ENCODE results near the gene RNF182. TPM values are rescaled to one million over a fixed set of nuclear protein-coding genes. Genes with fewer than 3 reads are reported as not detected.

Gene RNF182
- total RNA-seq, 1 experiment from 2014 or later = 3.7 TPM

- Histone ChIP-seq H3K4me1 (ENCODE audit: insufficient read depth, low read length) (peaks cover 7% of the 10 kb centered on the region), H3K9ac (ENCODE audit: extremely low read depth, insufficient read length, low read length) (no peak overlapping the region), H4K8ac (replicated peaks; ENCODE audit: insufficient read length, low read depth, low read length) (no peak overlapping the region), H3K23ac (ENCODE audit: insufficient read length, low read depth, low read length) (no peak overlapping the region), H2BK15ac (ENCODE audit: low read depth, low read length) (no peak overlapping the region), H4K91ac (ENCODE audit: insufficient read length, low read depth, low read length) (no peak overlapping the region), H3K56ac (ENCODE audit: insufficient read length, low read depth, low read length) (no peak overlapping the region), H3K14ac (ENCODE audit: insufficient read depth, low read length) (no peak overlapping the region), H3K27ac (ENCODE audit: insufficient read length, low read depth, low read length) (no peak overlapping the region), H2BK120ac (ENCODE audit: low read depth, low read length, poor library complexity, severe bottlenecking) (no peak overlapping the region), H3K18ac (ENCODE audit: insufficient read length, low read depth, low read length) (no peak overlapping the region), H3K4me2 (ENCODE audit: insufficient read depth, insufficient read length, low read length) (no peak overlapping the region), H4K20me1 (ENCODE audit: control insufficient read depth, insufficient read depth, insufficient read length) (no peaks in the 10 kb centered on the region), H3K9me3 (ENCODE audit: control insufficient read depth, low read depth, low read length) (no peaks in the 10 kb centered on the region), H3K79me1 (ENCODE audit: insufficient read depth, low read depth, low read length, poor library complexity, severe bottlenecking) (no peaks in the 10 kb centered on the region), H2BK12ac (ENCODE audit: insufficient read length, low read depth, low read length) (no peak overlapping the region), H2AFZ (ENCODE audit: low read length) (no peak overlapping the region), H4K5ac (ENCODE audit: insufficient read length, low read depth, low read length) (no peak overlapping the region), H2BK5ac (ENCODE audit: insufficient read length, low read length) (no peak overlapping the region), H3K27me3 (ENCODE audit: insufficient read depth, low read length) (no peaks in the 10 kb centered on the region), H3K23me2 (ENCODE audit: insufficient read length, low read depth, low read length, poor library complexity, severe bottlenecking) (no peaks in the 10 kb centered on the region), H3K4ac (ENCODE audit: low read depth, low read length) (no peak overlapping the region), H2AK5ac (ENCODE audit: insufficient read length, low read length) (no peak overlapping the region), H3K79me2 (ENCODE audit: insufficient read depth, low read length) (no peaks in the 10 kb centered on the region), H3T11ph (ENCODE audit: low read length) (no peak overlapping the region), H2BK20ac (ENCODE audit: low read depth, low read length, poor library complexity, severe bottlenecking) (no peak overlapping the region)
- no peak for DNase-seq
- Mint-ChIP-seq H3K4me3 (no peak overlapping the region), H3K27me3 (ENCODE audit: low read depth) (peaks cover 18% of the 10 kb centered on the region), H3K4me1 (peaks cover 17 to 18% of the 10 kb centered on the region in 2 experiments), H3K9me3 (peaks cover 0 to 5% of the 10 kb centered on the region in 2 experiments; a peak in 3 of 5 replicates), H3K36me3 (ENCODE audit: insufficient read depth in 1 of 3, low read depth in 3 of 3) (peaks cover 0 to 10% (median 0%) of the 10 kb centered on the region in 3 experiments; a peak in 3 of 7 replicates), H3K27ac (no peak overlapping the region)
- no CpG with 5 or more reads among the region's 8 CpGs for WGBS (ENCODE audit: extremely low coverage, insufficient read length, low lambda C conversion rate)
- TF ChIP-seq CTCF (conservative IDR thresholded peaks at IDR 0.05) = no peak
Observed at GRCh38 chr6:14028631-14029030, 103.9 kb downstream of the RNF182 start.
